Epithelial cell of esophagus (primary cell): Measurements from ENCODE around the gene CHI3L1.
"Not testable (repeated sequence)": the region's sequence is repeated elsewhere in the genome, so short reads cannot be mapped to it uniquely, and the experiment has no call there.

Experiments
- DNase-seq: peaks from one replicate; pipeline ENCODE4 v3.0.0; 2010; ENCODE audit warnings: low read depth
- H3K4me3 ChIP-seq: 2 replicates; pipeline ENCODE4 v1.5.1; 2011; ENCODE audit warnings: mild to moderate bottlenecking, low read length, control low read depth
- CTCF ChIP-seq: IDR thresholded peaks from 2 replicates; pipeline ENCODE4 v1.5.1; 2011; ENCODE audit warnings: low read depth, mild to moderate bottlenecking, low read length, control low read depth, inconsistent platforms; ENCODE audit not compliant: insufficient read depth; ENCODE audit errors: missing control alignments

CHI3L1 gene

GRCh38 chr1:203186446-203187303 is at the start of gene CHI3L1:
CHI3L1 (minus strand) TSS chr1:203186704; CDS start chr1:203186623, 81 bp downstream.
- peak; percentile 49 for DNase-seq

GRCh38 chr1:203234901-203235300 is 48.4 kb upstream of the CHI3L1 start:
- H3K4me3 ChIP-seq, DNase-seq: not testable (repeated sequence)

More at GRCh38 chr1:203186446-203187303, at the start of gene CHI3L1:
- TF ChIP-seq CTCF: no peak
- H3K4me3 ChIP-seq: no peak within 1 kb of the TSS

GRCh38 chr1:203229471-203230135 is 43.1 kb upstream of the CHI3L1 start, which contains the start of gene CHIT1:
CHIT1 (minus strand) TSS chr1:203229673; CDS start chr1:203229636, 37 bp downstream.
- no peak within 1 kb of the TSS for H3K4me3 ChIP-seq
- DNase-seq: no peak
- no peak for TF ChIP-seq CTCF

GRCh38 chr1:203228670-203229069 is 42.2 kb upstream of the CHI3L1 start:
- TF ChIP-seq CTCF: no peak
- DNase-seq: no peak
- H3K4me3 ChIP-seq: no peak overlapping the region

GRCh38 chr1:203227371-203228083 is 41.0 kb upstream of the CHI3L1 start:
- DNase-seq: no peak
- TF ChIP-seq CTCF: no peak
- no peak overlapping the region for H3K4me3 ChIP-seq

- no peak for TF ChIP-seq CTCF
- no peak for DNase-seq
- no peak overlapping the region for H3K4me3 ChIP-seq
Observed at GRCh38 chr1:203225071-203225470, 38.6 kb upstream of the CHI3L1 start.

GRCh38 chr1:203223012-203223775 is 36.7 kb upstream of the CHI3L1 start:
- H3K4me3 ChIP-seq: no peak overlapping the region
- no peak for TF ChIP-seq CTCF
- DNase-seq: no peak
